Activated effector memory CD4-positive, alpha-beta T cell treated with anti-CD3 and anti-CD28 coated beads, Interleukin-2, amount 50 U/mL, for 16 hours (primary cell): Measurements from ENCODE around the gene TSTD2.
"Not testable (repeated sequence)": the region's sequence is repeated elsewhere in the genome, so short reads cannot be mapped to it uniquely, and the experiment has no call there.

ENCODE experiments used
- DNase-seq: peaks from one replicate; pipeline ENCODE4 v3.0.0-alpha.2; 2020

Gene TSTD2

GRCh38 chr9:97629156-97629555, 4.0 kb downstream of the TSTD2 start:
- DNase-seq = no peak

GRCh38 chr9:97628668-97629067, 4.5 kb downstream of the TSTD2 start:
- DNase-seq = no peak

- DNase-seq = no peak
Measured at GRCh38 chr9:97627624-97628023, 5.5 kb downstream of the TSTD2 start.

- DNase-seq = no peak
Measured at GRCh38 chr9:97625620-97626019, 7.5 kb downstream of the TSTD2 start.

- no peak for DNase-seq
Measured at GRCh38 chr9:97623946-97624345, 9.2 kb downstream of the TSTD2 start.

- DNase-seq = not testable (repeated sequence)
Measured at GRCh38 chr9:97622483-97622882, 10.7 kb downstream of the TSTD2 start.

- not testable (repeated sequence) for DNase-seq
Measured at GRCh38 chr9:97620063-97620462, 13.1 kb downstream of the TSTD2 start.

GRCh38 chr9:97617939-97618416, 15.2 kb downstream of the TSTD2 start:
- no peak for DNase-seq

GRCh38 chr9:97615439-97616072, 17.6 kb downstream of the TSTD2 start:
- peak; percentile 77 for DNase-seq

- DNase-seq = no peak
Measured at GRCh38 chr9:97604901-97605645, 28.1 kb downstream of the TSTD2 start.

GRCh38 chr9:97602430-97602829, 30.7 kb downstream of the TSTD2 start:
- DNase-seq = no peak

- DNase-seq = no peak
Measured at GRCh38 chr9:97601228-97601898, 31.8 kb downstream of the TSTD2 start.

- no peak for DNase-seq
Measured at GRCh38 chr9:97600531-97601227, 32.5 kb downstream of the TSTD2 start.

- DNase-seq = no peak
Measured at GRCh38 chr9:97599314-97599846, 33.8 kb downstream of the TSTD2 start.

GRCh38 chr9:97598461-97599288, 34.5 kb downstream of the TSTD2 start:
- DNase-seq = peak; percentile 81

GRCh38 chr9:97596906-97597305, 36.3 kb downstream of the TSTD2 start:
- no peak for DNase-seq

- DNase-seq = no peak
Measured at GRCh38 chr9:97594381-97594921, 38.7 kb downstream of the TSTD2 start.

- no peak for DNase-seq
Measured at GRCh38 chr9:97593960-97594359, 39.2 kb downstream of the TSTD2 start.

GRCh38 chr9:97592126-97592525, 41.0 kb downstream of the TSTD2 start:
- no peak for DNase-seq

- no peak for DNase-seq
Measured at GRCh38 chr9:97591535-97591934, 41.6 kb downstream of the TSTD2 start.

- DNase-seq = not testable (repeated sequence)
Measured at GRCh38 chr9:97586909-97587308, 46.3 kb downstream of the TSTD2 start.

- DNase-seq = not testable (repeated sequence)
Measured at GRCh38 chr9:97584778-97585177, 48.4 kb downstream of the TSTD2 start.
